GM18507 (cell line): ENCODE measurements around the gene PRDM5.
A peak's percentile ranks its signal among the peaks of the same experiment; 100 is the strongest.

Source experiments
- DNase-seq: peaks from one replicate; pipeline ENCODE4 v3.0.0; 2011; ENCODE audit warnings: low read depth; ENCODE audit not compliant: insufficient read length; ENCODE audit errors: extremely low spot score
- FAIRE-seq: peaks from 2 replicates; lab custom pipeline; 2011; peaks lifted over from hg19 to GRCh38; lab: Jason Lieb, UNC

PRDM5 gene

GRCh38 chr4:120724656-120725055 is 197.9 kb downstream of the PRDM5 start:
- FAIRE-seq = no peak
- no peak for DNase-seq

DNA sequence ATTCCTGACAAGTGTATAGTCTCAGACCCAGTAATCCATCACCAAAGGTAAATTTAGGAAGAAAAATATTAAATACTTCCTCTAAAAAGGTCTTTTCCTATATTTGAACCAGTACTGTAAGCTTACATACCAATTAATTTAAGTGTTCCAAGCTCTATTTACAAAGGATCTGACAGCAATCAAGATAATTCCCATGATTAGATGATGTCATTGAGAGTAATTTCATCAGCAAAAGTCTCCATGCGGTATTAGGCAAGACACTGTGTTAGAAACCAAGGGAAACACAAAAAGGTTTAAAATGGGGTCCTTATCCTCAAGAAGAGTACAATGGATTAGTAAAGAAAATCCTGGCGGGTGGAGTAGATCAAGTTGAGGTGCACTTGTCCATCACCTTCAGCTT is 198.5 kb downstream of the PRDM5 start:
- DNase-seq = no peak
- no peak for FAIRE-seq

- FAIRE-seq (no peak), DNase-seq (no peak)
Measured at GRCh38 chr4:120723105-120723504, 199.4 kb downstream of the PRDM5 start.

DNA sequence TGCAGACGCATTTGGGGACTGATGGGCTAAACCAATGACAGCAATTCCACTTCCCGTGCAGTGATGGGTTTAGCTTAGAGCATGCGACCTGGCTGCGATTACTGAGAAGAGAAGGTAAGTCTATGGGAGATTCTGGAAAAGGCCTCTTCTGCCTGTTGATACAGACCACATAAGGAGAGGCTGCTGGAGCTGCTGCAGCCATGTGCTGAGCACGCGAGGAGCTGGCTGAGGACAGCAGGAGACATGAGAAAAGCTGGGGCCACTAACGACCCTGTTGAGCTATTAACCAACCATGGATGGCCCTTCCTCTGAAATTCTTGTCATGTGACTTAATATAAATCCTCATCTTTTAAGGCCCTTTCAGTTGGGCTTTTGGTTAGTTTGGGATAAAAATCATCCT is 199.9 kb downstream of the PRDM5 start:
- no peak for FAIRE-seq

GRCh38 chr4:120720354-120720934 is 202.1 kb downstream of the PRDM5 start:
- no peak for FAIRE-seq
- DNase-seq = no peak

More for the DNA sequence above, 199.9 kb downstream of the PRDM5 start:
- DNase-seq = no peak

DNA sequence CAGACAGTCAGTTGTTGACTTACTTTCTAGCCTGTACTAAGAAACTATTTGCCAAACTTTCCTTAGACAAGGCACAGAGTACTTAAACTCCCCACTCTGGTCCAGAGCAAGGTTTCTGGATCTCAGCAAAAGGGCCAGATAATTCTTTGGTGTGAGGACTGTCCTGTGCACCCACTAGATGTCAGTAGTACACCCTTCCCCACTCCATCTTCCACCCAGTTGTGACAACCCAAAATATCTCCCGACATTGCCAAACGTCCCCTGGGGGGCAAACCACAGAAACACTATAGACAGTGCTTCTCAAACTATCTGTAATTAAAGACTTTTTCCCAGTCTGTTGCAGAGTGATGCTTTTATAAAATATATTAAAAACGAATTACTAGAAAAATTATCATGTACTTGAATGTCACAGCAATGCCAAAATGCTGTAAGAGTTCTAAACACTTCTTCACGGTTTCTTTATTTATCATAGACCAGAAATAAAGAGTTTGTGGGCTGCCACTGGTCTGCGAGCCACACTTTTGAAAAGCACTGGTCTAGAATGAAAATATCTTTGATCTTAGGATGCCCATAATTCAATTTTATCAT is 203.5 kb downstream of the PRDM5 start:
- FAIRE-seq (peak; percentile 77), DNase-seq (no peak)

GRCh38 chr4:120716346-120716745 is 206.2 kb downstream of the PRDM5 start:
- FAIRE-seq = no peak
- no peak for DNase-seq

DNA sequence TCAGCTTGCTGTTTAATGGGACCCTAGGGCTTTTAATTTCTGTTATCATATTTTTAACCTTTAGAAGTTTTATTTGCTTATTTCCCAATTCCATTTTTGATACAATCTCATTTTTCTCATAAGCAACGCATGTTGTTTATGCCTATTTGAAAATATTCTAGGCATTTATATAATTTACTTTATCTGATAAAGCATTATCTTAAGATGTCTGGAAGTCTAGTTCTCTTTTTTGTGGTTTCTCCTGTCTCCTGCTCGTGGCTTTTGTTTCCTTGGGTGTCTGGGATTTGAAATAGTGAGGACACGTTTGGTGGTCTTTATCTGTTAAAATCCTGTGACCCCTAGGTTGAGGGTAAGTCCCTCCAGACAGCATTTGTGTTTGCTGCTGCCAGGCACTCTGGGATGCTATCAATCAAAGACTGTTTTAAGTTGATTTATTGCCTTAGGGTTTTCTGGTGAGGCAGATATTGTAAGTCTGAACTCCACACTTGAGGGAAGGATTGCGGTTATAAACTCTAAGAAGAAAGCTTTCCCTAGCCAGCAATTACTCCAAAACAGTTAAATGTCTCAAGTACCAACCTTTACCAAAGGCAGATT is 208.0 kb downstream of the PRDM5 start:
- no peak for FAIRE-seq
- DNase-seq = no peak

- no peak for FAIRE-seq
Measured at GRCh38 chr4:120709991-120710390, 212.5 kb downstream of the PRDM5 start.

DNA sequence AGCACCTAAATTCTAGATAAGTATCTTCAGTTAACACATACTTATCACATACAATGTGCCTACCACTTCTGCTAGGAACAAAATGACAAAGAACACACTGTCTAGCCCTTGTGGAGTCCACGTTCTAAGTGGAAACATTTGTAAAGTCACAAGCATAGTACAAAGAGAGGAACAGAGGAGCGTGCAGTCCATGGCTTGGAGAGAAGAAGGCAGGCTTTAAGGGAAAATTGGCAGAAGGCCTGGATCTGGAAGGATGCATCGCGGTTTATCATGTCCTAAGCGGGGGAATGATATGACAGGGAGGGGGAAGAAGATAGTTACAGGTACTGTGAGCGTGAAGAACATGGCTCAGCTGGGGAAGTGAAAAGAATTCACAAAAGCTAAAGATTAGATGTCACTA is 218.0 kb downstream of the PRDM5 start:
- DNase-seq = no peak
- FAIRE-seq = no peak

More at GRCh38 chr4:120709991-120710390, 212.5 kb downstream of the PRDM5 start:
- no peak for DNase-seq

DNA sequence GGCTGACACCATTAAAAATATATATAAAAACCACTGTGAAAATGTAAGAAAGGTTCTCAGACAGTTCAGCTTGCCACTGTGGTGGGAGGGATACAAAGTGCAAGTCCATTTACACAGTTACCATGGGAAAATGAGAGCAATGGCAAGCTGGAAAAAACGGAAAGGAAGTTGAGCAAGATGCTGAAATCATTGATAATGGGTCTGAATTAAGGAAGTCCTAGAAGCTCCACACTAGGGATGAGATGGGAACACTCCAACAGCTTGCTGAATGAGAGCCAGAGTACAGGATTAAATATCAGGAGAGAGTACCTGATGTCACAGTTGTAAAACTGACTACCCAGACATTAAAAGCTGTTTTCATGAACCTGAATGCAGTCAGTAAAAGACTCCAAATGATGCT is 218.6 kb downstream of the PRDM5 start:
- FAIRE-seq = no peak
- no peak for DNase-seq

DNA sequence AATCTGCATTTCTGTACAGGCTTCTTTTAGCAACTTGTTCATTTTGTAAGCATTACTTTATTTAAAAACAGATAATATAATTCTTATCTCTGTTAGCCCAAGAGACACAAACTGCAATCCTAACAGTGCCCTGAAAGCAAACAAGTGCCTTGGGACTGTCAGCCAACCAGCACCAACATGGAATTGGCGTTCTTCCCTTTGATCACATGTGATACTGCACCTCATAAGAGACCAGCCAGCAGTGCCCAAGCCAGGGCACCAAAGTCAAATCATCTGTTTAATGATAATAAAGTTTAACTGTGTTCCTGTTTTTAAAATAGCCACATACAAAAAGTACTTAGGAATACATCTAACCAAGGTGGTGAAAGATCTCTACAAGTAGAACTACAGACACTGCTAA is 223.2 kb downstream of the PRDM5 start:
- FAIRE-seq = no peak

GRCh38 chr4:120694973-120695372 is 227.6 kb downstream of the PRDM5 start:
- no peak for DNase-seq
- FAIRE-seq = no peak

More for the DNA sequence above, 223.2 kb downstream of the PRDM5 start:
- DNase-seq = no peak

DNA sequence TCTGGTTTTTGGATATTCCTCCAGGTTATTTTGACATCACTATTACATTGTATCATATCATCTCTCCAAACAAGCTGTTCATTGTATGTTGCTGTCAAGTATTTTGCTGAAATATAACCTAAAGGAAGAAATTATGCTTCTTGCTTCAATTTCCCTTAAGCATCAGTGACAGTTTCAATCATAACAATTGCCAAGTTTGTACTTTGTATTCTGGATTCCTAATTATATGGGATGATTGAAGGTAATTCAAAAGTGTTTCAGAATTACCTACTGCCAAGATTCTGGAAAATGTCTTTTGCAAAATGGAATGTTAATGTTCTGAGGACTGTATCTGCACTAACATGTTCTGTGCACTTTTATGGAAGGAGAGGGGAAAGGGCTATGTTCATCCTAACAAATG is 228.7 kb downstream of the PRDM5 start:
- DNase-seq = no peak
- FAIRE-seq = no peak

DNA sequence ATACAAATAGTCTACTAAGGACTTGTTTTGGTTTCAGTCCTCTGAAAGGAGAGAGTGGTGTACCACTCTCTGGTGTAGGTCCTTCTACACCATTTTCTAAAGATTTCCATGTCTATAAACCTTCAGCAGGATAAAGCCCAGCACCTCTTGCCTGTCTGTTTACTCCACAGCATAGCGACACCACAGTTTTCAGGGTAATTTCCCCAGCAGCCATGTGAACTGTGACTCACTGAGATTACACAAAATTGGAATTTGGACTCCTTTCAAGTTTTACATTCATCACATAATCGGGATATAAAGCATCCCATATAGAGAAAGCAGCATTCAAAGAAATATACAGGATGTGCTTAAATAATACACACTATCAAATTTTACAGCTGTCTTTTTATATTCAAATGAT is 229.6 kb downstream of the PRDM5 start:
- DNase-seq (no peak), FAIRE-seq (no peak)

GRCh38 chr4:120691536-120691935 is 231.0 kb downstream of the PRDM5 start:
- FAIRE-seq (no peak), DNase-seq (no peak)

- DNase-seq = no peak
- no peak for FAIRE-seq
Measured at GRCh38 chr4:120691106-120691505, 231.4 kb downstream of the PRDM5 start.

DNA sequence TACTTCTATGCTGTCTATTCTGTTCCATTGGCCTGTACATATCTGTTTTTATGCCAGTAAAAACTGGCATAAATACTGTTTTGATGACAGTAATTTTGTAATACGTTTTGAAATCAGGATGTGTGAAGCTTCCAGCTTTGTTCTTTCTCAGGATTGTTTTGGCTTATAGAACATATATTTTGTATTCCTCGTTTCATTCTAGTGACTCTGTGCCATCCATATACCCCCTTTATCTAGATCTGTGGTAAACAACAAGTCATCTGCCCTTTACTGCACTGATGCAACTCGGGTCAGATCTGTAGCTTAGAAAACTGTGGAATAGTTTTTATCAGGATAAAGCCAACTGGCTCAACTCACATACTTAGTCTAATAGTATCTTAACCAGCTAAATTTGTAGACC is 233.7 kb downstream of the PRDM5 start:
- FAIRE-seq (no peak), DNase-seq (no peak)

DNA sequence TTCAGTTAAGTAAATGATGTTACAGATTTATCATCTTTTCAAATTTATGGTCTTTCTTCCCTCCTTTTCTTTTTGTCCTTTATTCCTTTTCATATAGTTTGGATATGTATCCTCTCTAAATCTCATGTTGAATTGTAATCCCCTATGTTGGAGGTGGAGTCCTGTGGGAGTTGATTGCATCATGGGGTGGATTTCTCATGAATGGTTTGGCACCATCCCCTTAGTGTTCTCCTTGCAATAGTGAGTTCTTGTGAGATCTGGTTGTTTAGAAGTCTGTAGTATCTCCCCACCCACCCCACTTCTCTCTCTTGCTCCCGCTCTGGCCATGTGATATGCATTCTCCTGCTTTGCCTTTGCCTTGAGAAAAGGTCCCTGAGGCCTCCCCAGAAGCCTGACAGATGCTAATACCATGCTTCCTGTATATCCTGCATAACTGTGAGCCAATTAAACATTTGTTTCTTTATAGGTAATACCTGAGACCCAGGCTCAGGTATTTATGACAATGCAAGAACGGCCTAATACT is 236.7 kb downstream of the PRDM5 start:
- FAIRE-seq (no peak), DNase-seq (no peak)

GRCh38 chr4:120683897-120684540 is 238.5 kb downstream of the PRDM5 start:
- FAIRE-seq (no peak), DNase-seq (no peak)

- no peak for FAIRE-seq
- DNase-seq = no peak
Measured at GRCh38 chr4:120682981-120683380, 239.5 kb downstream of the PRDM5 start.
